Left forelimb (tissue), 1 donor: ENCODE data around the gene TTC17.
"Not testable (repeated sequence)": the region's sequence is repeated elsewhere in the genome, so short reads cannot be mapped to it uniquely, and the experiment has no call there.

ENCODE experiments used
- DNase-seq: peaks from one replicate; pipeline ENCODE4 v3.0.0-alpha.2; 2018; ENCODE audit warnings: low spot score

Gene TTC17

GRCh38 chr11:43381802-43382201, 23.1 kb downstream of the TTC17 start:
- DNase-seq, result no peak

- DNase-seq, result no peak
Observed at GRCh38 chr11:43382614-43383013, 23.9 kb downstream of the TTC17 start.

GRCh38 chr11:43384393-43384792, 25.7 kb downstream of the TTC17 start:
- DNase-seq, result no peak

GRCh38 chr11:43392713-43393112, 34.0 kb downstream of the TTC17 start:
- no peak for DNase-seq

- DNase-seq, result no peak
Observed at GRCh38 chr11:43393765-43394355, 35.1 kb downstream of the TTC17 start.

GRCh38 chr11:43396617-43397016, 37.9 kb downstream of the TTC17 start:
- no peak for DNase-seq

- DNase-seq, result no peak
Observed at GRCh38 chr11:43397251-43397650, 38.5 kb downstream of the TTC17 start.

- no peak for DNase-seq
Observed at GRCh38 chr11:43399983-43400630, 41.4 kb downstream of the TTC17 start.

- no peak for DNase-seq
Observed at GRCh38 chr11:43401252-43401651, 42.5 kb downstream of the TTC17 start.

GRCh38 chr11:43401811-43402210, 43.1 kb downstream of the TTC17 start:
- DNase-seq, result not testable (repeated sequence)

- DNase-seq, result no peak
Observed at GRCh38 chr11:43403357-43404231, 44.9 kb downstream of the TTC17 start.

- no peak for DNase-seq
Observed at GRCh38 chr11:43404406-43404805, 45.7 kb downstream of the TTC17 start.

- DNase-seq, result no peak
Observed at GRCh38 chr11:43404836-43405479, 46.2 kb downstream of the TTC17 start.

- DNase-seq, result no peak
Observed at GRCh38 chr11:43408277-43408676, 49.6 kb downstream of the TTC17 start.

- DNase-seq, result no peak
Observed at GRCh38 chr11:43410394-43410793, 51.7 kb downstream of the TTC17 start.

GRCh38 chr11:43418197-43418596, 59.5 kb downstream of the TTC17 start:
- DNase-seq, result no peak

- no peak for DNase-seq
Observed at GRCh38 chr11:43419460-43419859, 60.7 kb downstream of the TTC17 start.

GRCh38 chr11:43427971-43428370, 69.3 kb downstream of the TTC17 start:
- DNase-seq, result no peak

GRCh38 chr11:43430916-43431315, 72.2 kb downstream of the TTC17 start:
- not testable (repeated sequence) for DNase-seq

GRCh38 chr11:43434893-43435292, 76.2 kb downstream of the TTC17 start:
- no peak for DNase-seq

- no peak for DNase-seq
Observed at GRCh38 chr11:43440486-43440885, 81.8 kb downstream of the TTC17 start.

GRCh38 chr11:43443811-43444210, 85.1 kb downstream of the TTC17 start:
- no peak for DNase-seq

GRCh38 chr11:43447151-43447550, 88.4 kb downstream of the TTC17 start:
- DNase-seq, result no peak
